ENCODE results near the gene PTGS2.
"Not testable (repeated sequence)": the region's sequence is repeated elsewhere in the genome, so short reads cannot be mapped to it uniquely, and the experiment has no call there.

DNA sequence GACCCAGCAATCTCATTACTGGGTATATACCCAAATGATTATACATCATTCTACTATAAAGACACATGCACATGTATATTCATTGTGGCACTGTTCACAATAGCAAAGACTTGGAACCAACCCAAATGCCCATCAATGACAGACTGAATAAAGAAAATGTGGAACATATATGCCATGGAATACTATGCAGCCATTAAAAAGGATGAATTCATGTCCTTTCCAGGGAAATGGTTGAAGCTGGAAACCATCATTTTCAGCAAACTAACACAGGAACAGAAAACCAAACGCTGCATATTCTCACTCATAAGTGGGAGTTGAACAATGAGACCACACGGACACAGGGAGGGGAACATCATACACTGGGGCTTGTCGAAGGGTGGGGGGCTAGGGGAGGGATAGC is 10.4 kb downstream of the PTGS2 start:
- TF ChIP-seq, protein P1, sequence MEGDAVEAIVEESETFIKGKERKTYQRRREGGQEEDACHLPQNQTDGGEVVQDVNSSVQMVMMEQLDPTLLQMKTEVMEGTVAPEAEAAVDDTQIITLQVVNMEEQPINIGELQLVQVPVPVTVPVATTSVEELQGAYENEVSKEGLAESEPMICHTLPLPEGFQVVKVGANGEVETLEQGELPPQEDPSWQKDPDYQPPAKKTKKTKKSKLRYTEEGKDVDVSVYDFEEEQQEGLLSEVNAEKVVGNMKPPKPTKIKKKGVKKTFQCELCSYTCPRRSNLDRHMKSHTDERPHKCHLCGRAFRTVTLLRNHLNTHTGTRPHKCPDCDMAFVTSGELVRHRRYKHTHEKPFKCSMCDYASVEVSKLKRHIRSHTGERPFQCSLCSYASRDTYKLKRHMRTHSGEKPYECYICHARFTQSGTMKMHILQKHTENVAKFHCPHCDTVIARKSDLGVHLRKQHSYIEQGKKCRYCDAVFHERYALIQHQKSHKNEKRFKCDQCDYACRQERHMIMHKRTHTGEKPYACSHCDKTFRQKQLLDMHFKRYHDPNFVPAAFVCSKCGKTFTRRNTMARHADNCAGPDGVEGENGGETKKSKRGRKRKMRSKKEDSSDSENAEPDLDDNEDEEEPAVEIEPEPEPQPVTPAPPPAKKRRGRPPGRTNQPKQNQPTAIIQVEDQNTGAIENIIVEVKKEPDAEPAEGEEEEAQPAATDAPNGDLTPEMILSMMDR (IDR thresholded peaks at IDR 0.05; ENCODE audit: insufficient read depth, low read length, poor library complexity, severe bottlenecking) = not testable (repeated sequence)
- not testable (repeated sequence) for TF ChIP-seq EZH2phosphoT487 (conservative IDR thresholded peaks at IDR 0.05; ENCODE audit: low read length)
